ENCODE results near the gene HDGFL3.
"Not testable (repeated sequence)": the region's sequence is repeated elsewhere in the genome, so short reads cannot be mapped to it uniquely, and the experiment has no call there.

The HDGFL3 gene

DNA sequence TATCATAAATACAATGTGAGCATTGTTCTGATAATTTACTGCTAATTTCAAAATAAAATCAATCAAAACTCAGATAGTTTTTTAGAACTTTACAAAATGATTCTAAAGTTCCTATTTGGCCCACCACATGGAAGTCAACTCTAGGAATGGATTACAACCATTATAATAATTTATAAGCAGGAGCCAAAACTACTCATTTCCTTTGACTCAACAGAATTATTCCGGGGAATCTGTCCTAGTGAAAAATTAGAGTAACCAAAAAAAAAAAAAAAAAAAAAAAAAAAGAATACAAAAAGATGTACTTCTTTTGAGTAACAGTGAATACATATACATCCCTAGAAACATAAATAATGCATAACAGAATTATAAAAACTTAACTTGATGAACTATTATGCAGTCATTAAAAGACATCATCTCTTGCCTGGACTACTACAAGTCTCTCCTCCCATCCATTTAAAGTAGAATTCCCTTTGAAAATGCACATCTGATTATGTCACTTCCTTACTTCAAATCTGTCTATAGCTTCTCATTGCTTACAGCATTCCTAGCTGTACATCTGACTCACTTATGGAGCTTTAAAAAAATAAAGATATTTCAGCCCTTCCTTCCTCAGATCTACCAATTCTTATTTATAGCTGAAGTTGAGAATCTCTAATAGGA, 43.4 kb downstream of the HDGFL3 start:
- H3K4me3 ChIP-seq (ENCODE audit: low read depth, low read length): no peak overlapping the region
- TF ChIP-seq, protein P1, sequence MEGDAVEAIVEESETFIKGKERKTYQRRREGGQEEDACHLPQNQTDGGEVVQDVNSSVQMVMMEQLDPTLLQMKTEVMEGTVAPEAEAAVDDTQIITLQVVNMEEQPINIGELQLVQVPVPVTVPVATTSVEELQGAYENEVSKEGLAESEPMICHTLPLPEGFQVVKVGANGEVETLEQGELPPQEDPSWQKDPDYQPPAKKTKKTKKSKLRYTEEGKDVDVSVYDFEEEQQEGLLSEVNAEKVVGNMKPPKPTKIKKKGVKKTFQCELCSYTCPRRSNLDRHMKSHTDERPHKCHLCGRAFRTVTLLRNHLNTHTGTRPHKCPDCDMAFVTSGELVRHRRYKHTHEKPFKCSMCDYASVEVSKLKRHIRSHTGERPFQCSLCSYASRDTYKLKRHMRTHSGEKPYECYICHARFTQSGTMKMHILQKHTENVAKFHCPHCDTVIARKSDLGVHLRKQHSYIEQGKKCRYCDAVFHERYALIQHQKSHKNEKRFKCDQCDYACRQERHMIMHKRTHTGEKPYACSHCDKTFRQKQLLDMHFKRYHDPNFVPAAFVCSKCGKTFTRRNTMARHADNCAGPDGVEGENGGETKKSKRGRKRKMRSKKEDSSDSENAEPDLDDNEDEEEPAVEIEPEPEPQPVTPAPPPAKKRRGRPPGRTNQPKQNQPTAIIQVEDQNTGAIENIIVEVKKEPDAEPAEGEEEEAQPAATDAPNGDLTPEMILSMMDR (IDR thresholded peaks at IDR 0.05; ENCODE audit: borderline replicate concordance, insufficient read depth, low read depth, low read length): no peak

DNA sequence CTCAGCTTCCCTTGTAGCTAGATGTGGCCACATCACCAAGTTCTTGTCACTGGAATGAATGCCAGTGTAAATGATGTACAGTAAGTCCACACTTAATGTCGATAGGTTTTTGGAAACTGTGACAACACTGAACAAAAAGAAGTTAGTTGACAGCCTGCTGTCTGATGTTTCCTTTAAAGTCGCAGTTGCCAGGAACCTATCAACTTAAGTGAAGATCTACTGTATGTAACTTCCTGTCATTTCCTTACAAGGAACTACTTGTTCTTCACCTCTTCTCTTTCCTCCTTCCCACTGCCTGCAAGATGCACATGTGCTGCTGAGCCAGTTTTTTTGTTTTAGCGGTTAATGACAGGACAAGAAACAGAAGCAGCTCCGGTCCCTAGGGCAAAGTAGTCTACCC, 44.6 kb downstream of the HDGFL3 start:
- no peak overlapping the region for H3K4me3 ChIP-seq (ENCODE audit: low read depth, low read length)
- TF ChIP-seq, protein P1 (IDR thresholded peaks at IDR 0.05; ENCODE audit: borderline replicate concordance, insufficient read depth, low read depth, low read length): no peak

DNA sequence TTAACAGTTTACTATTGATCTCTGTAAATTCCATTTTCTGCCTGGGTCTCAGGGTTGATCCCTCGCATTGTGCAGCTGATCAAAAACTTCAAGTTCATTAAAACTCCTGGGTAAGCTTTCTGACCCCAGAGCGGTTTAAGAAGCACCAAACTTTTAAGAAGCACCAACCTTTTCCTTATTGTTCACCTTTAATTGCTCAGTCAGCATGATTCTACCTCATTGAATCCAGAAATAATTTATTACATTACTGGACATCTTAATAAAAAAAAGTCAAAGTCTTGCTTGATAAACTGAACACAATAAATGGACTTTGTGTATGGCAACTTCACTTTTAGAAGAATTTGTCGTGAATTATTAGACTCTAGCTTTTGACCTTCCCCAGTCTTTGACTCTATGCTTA, 46.9 kb downstream of the HDGFL3 start:
- H3K4me3 ChIP-seq (ENCODE audit: low read depth, low read length): no peak overlapping the region
- TF ChIP-seq, protein P1 (IDR thresholded peaks at IDR 0.05; ENCODE audit: borderline replicate concordance, insufficient read depth, low read depth, low read length): no peak

DNA sequence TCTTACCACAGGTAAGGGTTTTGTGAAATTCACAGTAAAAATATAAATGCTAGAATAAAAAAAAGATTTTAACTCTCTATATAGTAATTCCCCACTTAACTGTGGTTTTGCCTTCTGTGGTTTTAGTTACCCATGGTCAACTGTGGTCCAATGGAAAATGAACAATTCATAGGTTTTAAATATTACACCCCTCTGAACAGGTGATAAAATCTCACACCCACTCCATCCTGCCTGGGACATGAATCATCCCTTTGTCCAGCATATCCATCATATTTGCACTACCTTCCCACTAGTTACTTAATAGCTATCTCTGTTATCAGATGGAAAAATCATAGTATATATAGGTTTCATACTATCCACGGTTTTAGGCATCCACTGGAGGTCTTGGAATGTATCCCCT, 49.2 kb downstream of the HDGFL3 start:
- H3K4me3 ChIP-seq (ENCODE audit: low read depth, low read length): no peak overlapping the region
- TF ChIP-seq, protein P1 (IDR thresholded peaks at IDR 0.05; ENCODE audit: borderline replicate concordance, insufficient read depth, low read depth, low read length): no peak

DNA sequence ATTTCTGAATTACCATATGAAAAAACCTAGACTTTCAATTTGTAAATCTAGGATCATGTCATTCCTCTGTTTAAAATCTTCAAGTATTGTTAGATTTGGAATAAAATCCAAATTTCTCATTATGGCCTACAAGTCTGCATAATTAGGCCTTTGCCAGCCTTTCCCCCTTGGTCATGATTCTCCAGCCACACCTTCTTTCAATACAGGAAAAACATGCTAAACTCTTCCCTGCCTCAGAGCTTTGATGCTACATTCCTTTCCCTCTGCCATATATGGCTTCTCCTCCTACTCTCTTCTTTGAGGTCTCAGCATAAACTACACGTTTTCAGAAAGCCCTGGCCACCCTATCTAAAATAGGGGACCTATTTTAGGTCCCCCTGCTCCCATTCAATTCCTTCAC, 51.7 kb downstream of the HDGFL3 start:
- TF ChIP-seq, protein P1 (IDR thresholded peaks at IDR 0.05; ENCODE audit: borderline replicate concordance, insufficient read depth, low read depth, low read length): no peak
- H3K4me3 ChIP-seq (ENCODE audit: low read depth, low read length): no peak overlapping the region

DNA sequence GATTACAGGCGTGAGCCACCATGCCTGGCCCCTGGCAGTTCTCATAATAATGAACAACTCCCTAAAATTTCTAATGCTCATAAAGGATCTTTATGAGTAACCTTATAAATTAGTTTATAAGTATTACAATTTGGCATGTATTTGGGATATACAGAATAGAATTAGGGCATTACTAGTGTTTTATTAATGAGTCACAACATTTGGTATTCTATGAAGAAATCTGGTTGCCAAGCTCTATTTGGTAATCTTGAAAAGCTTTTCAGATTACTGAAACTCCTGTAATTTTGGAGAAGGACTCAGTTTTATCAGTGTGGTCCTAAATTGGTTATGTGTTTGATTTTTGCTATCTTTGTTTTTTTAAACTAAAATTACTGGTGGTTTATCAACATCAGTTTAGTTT, 54.3 kb downstream of the HDGFL3 start:
- no peak overlapping the region for H3K4me3 ChIP-seq (ENCODE audit: low read depth, low read length)
- TF ChIP-seq, protein P1 (IDR thresholded peaks at IDR 0.05; ENCODE audit: borderline replicate concordance, insufficient read depth, low read depth, low read length): no peak

DNA sequence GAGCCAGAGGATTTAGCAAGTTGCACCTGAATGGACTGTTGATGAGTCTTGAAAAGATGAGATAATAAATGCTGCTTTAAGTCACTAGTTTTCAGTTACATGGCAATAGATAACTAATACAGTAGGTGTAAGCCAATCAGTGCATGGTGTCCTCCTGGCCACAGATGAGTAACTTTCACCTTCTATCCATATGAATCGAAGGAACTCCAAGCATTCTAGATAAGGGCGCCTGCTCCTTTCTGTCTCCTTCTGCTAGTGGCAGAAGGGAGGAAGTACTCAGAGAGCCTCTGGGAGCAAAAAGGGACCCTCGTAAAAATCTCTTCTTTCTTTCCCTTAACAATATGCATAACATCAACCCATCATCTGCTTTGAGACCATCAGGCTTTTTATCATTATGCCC, 62.9 kb downstream of the HDGFL3 start:
- TF ChIP-seq, protein P1 (IDR thresholded peaks at IDR 0.05; ENCODE audit: borderline replicate concordance, insufficient read depth, low read depth, low read length): no peak
- no peak overlapping the region for H3K4me3 ChIP-seq (ENCODE audit: low read depth, low read length)

DNA sequence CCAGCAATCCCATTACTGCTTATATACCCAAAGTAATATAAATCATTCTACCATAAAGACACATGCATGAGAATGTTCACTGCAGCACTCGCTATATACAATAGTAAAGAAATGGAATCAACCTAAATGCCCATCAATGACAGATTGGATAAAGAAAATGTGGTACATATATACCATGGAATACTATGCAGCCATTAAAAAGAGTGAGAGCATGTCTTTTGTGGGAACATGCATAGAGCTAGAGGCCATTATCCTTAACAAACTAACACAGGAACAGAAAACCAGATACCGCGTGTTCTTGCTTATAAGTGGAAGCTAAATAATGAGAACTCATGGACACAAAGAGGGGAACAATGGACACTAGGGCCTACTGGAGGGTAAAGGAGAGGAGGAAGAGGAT, 65.5 kb downstream of the HDGFL3 start:
- H3K4me3 ChIP-seq (ENCODE audit: low read depth, low read length): not testable (repeated sequence)

Data from GM12875 (cell line).